Ishikawa (cell line): ENCODE measurements around the gene KCNK10.

ENCODE experiments used
- NFIC ChIP-seq: IDR thresholded peaks from 2 replicates; pipeline ENCODE4 v1.6.1; 2012
- REST ChIP-seq: IDR thresholded peaks from 2 replicates; pipeline ENCODE4 v1.6.1; 2012; ENCODE audit warnings: low read depth, mild to moderate bottlenecking
- TAF1 ChIP-seq: IDR thresholded peaks from 2 replicates; pipeline ENCODE4 v1.6.1; 2012; ENCODE audit warnings: low read depth, mild to moderate bottlenecking

- no peak for TF ChIP-seq NFIC
- no peak for TF ChIP-seq REST
- no peak for TF ChIP-seq TAF1
Observed at GRCh38 chr14:88232771-88233170, 90.3 kb downstream of the KCNK10 start.
